B cell (primary cell): Measurements from ENCODE around the gene FRMD4A. TPM values are rescaled to one million over a fixed set of nuclear protein-coding genes. Genes with fewer than 3 reads are reported as not detected.

Experiments
- ATAC-seq: fragments of 200-7000 bp; cut with Tn5 transposase; one replicate; pipeline ENCODE4 v1.10.0; 2021; ENCODE audit warnings: low read depth, mild to moderate bottlenecking, moderate number of reproducible peaks, moderate library complexity
- CTCF ChIA-PET: fragments of 350-600 bp; sonication (Branson Sonifier 250); formaldehyde crosslinking; loops from one replicate; lab custom pipeline; 2021; ENCODE audit warnings: antibody characterized with exemption, inconsistent platforms; lab: Charles Lee
- POLR2A ChIA-PET: fragments of 350-600 bp; sonication (Branson Sonifier 250); formaldehyde crosslinking; loops from one replicate; lab custom pipeline; 2021; ENCODE audit warnings: antibody characterized with exemption; lab: Charles Lee
- DNase-seq: peaks from one replicate; pipeline ENCODE4 v3.0.0; 2013
- H2AFZ ChIP-seq: 2 replicates; pipeline ENCODE4 v1.6.1; 2012; ENCODE audit warnings: mild to moderate bottlenecking, low read depth, low read length; ENCODE audit not compliant: insufficient read depth, poor library complexity, severe bottlenecking
- H3K27ac ChIP-seq, 2 donors: 1 replicate in 1 of 2; 2 replicates in 1 of 2; pipeline ENCODE4 v1.5.1; 2012 to 2013; ENCODE audit warnings: low read length in 2 of 2, mild to moderate bottlenecking in 2 of 2, moderate library complexity in 1 of 2
- H3K27me3 ChIP-seq, 4 experiments: fragments of 200-600 bp in 1 of 4; sonication (generic) in 1 of 4; replicated peaks in 1 of 4; 1 replicate in 2 of 4; 2 replicates in 2 of 4; pipeline versions ENCODE4 v1.6.1 to v1.7.0; 2013 to 2016; ENCODE audit warnings: low read length in 3 of 4, mild to moderate bottlenecking in 2 of 4, mixed read lengths in 1 of 4, moderate library complexity in 1 of 4; ENCODE audit not compliant: insufficient read depth in 4 of 4, control insufficient read depth in 3 of 4; ENCODE audit errors: control extremely low read depth in 1 of 4
- H3K36me3 ChIP-seq, 2 experiments: replicated peaks in 1 of 2; 1 replicate in 1 of 2; 2 replicates in 1 of 2; pipeline versions ENCODE4 v1.6.1 to v1.7.1; 2013; ENCODE audit warnings: low read length in 1 of 2; ENCODE audit not compliant: insufficient read depth in 2 of 2, control insufficient read depth in 1 of 2; ENCODE audit errors: control extremely low read depth in 1 of 2, extremely low read depth in 1 of 2
- H3K4me1 ChIP-seq, 2 donors: fragments of 200-600 bp in 1 of 2; sonication (generic) in 1 of 2; 1 replicate in 1 of 2; 2 replicates in 1 of 2; pipeline versions ENCODE4 v1.5.1 to v1.6.1; 2013 to 2017; ENCODE audit warnings: low read length in 2 of 2; ENCODE audit not compliant: control insufficient read depth in 2 of 2, insufficient read depth in 2 of 2
- H3K4me2 ChIP-seq: replicated peaks from 2 replicates; pipeline ENCODE3; 2012; ENCODE audit warnings: mild to moderate bottlenecking, low read depth, low read length; ENCODE audit not compliant: poor library complexity, severe bottlenecking
- H3K4me3 ChIP-seq, 5 experiments: fragments of 200-600 bp in 1 of 5; sonication (generic) in 1 of 5; 1 replicate in 3 of 5; 2 replicates in 2 of 5; pipeline versions ENCODE4 v1.5.1 to v1.7.0; 2011 to 2016; ENCODE audit warnings: low read length in 4 of 5, mild to moderate bottlenecking in 4 of 5, low read depth in 2 of 5, control low read depth in 1 of 5, moderate library complexity in 1 of 5; ENCODE audit not compliant: insufficient read depth in 1 of 5; ENCODE audit errors: control extremely low read depth in 1 of 5, extremely low read depth in 1 of 5
- H3K79me2 ChIP-seq: fragments of 200-600 bp; sonication (generic); one replicate; pipeline ENCODE4 v1.6.0; 2016; ENCODE audit warnings: low read length; ENCODE audit not compliant: control insufficient read depth, insufficient read depth
- H3K9ac ChIP-seq: fragments of 200-600 bp; sonication (generic); 2 replicates; pipeline ENCODE4 v1.6.1; 2017; ENCODE audit warnings: mild to moderate bottlenecking, low read length, moderate library complexity
- H3K9me3 ChIP-seq, 3 donors: one replicate each; pipeline versions ENCODE4 v1.6.1 to v1.7.1; 2013; ENCODE audit warnings: low read length in 2 of 3; ENCODE audit not compliant: control insufficient read depth in 2 of 3, insufficient read depth in 1 of 3; ENCODE audit errors: control extremely low read depth in 1 of 3
- H4K20me1 ChIP-seq: 2 replicates; pipeline ENCODE4 v1.6.0; 2012; ENCODE audit warnings: mild to moderate bottlenecking, low read length; ENCODE audit not compliant: insufficient read depth, control insufficient read depth, poor library complexity, severe bottlenecking
- H3K27ac Mint-ChIP-seq: one replicate; pipeline ENCODE4 v1.8.0; 2021; ENCODE audit warnings: mixed read lengths
- H3K27me3 Mint-ChIP-seq: one replicate; pipeline ENCODE4 v1.8.0; 2021; ENCODE audit warnings: mixed read lengths
- H3K4me1 Mint-ChIP-seq: one replicate; pipeline ENCODE4 v1.8.0; 2021; ENCODE audit warnings: mixed read lengths
- H3K4me3 Mint-ChIP-seq: one replicate; pipeline ENCODE4 v1.8.0; 2021; ENCODE audit warnings: mixed read lengths
- H3K9me3 Mint-ChIP-seq: one replicate; pipeline ENCODE4 v1.8.0; 2022; ENCODE audit warnings: mixed read lengths; ENCODE audit not compliant: insufficient read depth
- EZH2 ChIP-seq: IDR thresholded peaks from 2 replicates; pipeline ENCODE4 v1.6.1; 2012; ENCODE audit warnings: borderline replicate concordance, low read depth, mild to moderate bottlenecking, moderate library complexity, low read length; ENCODE audit not compliant: insufficient read depth, poor library complexity, severe bottlenecking
- WGBS: methylation state at CpG from one replicate; pipeline ENCODE4 v1.1.5; 2013; ENCODE audit warnings: missing lambda C conversion rate; ENCODE audit not compliant: insufficient coverage; 5-methylcytosine and 5-hydroxymethylcytosine counted together
- intact Hi-C: fragments of 100-400 bp; cut with micrococcal nuclease; formaldehyde crosslinking; loops from one replicate; pipeline ENCODE4 v1.10.0; 2022
- polyA plus RNA-seq: library from polyadenylated mRNA; depleted of rRNA; stranded (reverse); fragments of >200 nt; gene quantifications from 2 replicates; pipeline ENCODE4 v1.2.3, GENCODE V29; 2012
- total RNA-seq, 2 donors: library from RNA; stranded (reverse); fragments of 120-200 nt in 1 of 2; gene quantifications; 1 replicate in 1 of 2; 2 replicates in 1 of 2; pipeline versions ENCODE4 v1.2.3 to v1.2.4, GENCODE V29; 2013 to 2022
- TF ChIP-seq, protein P1 (sequence below): fragments of 200-600 bp; IDR thresholded peaks from one replicate; pipeline ENCODE4 v1.8.0; 2022; ENCODE audit warnings: antibody characterized with exemption, mild to moderate bottlenecking

The FRMD4A gene
- total and polyA plus RNA-seq, 2 donors (not counting 1 experiment from before 2014, with no cell fraction given) = 0.76 to 3.4 TPM

DNA sequence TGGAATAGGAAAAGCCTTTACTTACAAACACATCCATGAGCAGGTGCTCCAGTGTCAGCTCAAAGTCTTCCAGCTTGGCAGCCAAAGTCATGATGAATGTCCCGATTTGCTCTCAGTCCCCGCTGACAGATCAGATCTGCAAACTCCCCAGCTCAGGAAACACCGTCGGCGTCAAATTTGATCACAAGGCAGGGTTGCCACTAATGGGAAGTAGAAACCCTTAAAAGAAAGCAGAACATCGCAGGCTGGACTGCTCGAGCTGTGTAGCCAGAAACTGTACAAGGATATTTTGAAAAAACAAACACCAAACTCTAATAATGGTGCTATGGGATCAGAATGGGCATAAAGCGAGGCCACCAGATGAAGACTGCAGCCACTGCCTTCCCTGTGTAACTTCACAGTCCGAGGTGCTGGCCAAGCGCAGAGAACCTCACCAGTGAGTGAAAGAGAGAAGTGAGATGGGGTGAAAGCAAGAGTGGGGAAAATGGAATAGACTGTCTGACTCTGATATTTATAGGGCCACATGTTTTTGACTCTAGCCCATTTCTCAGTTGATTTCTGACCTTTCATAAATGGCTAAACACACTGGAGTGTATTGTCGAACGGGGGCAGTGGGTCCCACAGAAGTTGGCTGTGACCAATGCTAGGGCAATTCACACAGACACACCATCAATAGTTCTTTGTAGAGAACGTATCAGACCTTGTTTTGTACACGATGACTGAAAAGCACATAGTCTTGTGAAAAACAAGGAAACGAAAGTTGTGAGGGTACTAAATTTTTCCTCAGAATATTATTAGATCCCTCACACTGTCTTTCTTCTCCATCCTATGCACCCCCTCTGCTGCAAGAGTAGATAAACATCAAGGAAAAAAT, 306.2 kb downstream of the FRMD4A start:
- Histone ChIP-seq H2AFZ (peak overlapping the region; percentile 61), H3K4me3 (peak overlapping the region in 3 of 5 experiments; percentile 32 to 55 (median 51)), H3K9me3 (peaks cover 0 to 6% (median 0%) of the 10 kb centered on the region in 3 donors), H4K20me1 (no peaks in the 10 kb centered on the region), H3K79me2 (no peaks in the 10 kb centered on the region), H3K27me3 (peaks cover 0 to 18% (median 2%) of the 10 kb centered on the region in 4 experiments), H3K27ac (peak overlapping the region in 1 of 2 donors; percentile 32), H3K36me3 (no peaks in the 10 kb centered on the region), H3K4me2 (peak overlapping the region; percentile 72), H3K9ac (peak overlapping the region; percentile 63), H3K4me1 (peaks cover 6 to 25% of the 10 kb centered on the region in 2 donors)
- H3K27me3 Mint-ChIP-seq = peaks cover 34% of the 10 kb centered on the region
- H3K27ac Mint-ChIP-seq = peak overlapping the region; percentile 90
- WGBS = 18% methylated on average over 8 of the region's 15 CpGs
- no peaks in the 10 kb centered on the region for H3K9me3 Mint-ChIP-seq
- peak overlapping the region; percentile 88 for H3K4me3 Mint-ChIP-seq
- intact Hi-C loops = loop anchor here (10.0 kb wide), 2 partner anchors 160 to 240 kb away; no protein-coding TSS in a partner anchor
- CTCF ChIA-PET = no interaction called here
- POLR2A ChIA-PET = no interaction called here
- ATAC-seq (peak; percentile 41), DNase-seq (peak; percentile 47)
- peaks cover 42% of the 10 kb centered on the region for H3K4me1 Mint-ChIP-seq
- TF ChIP-seq, protein P1, sequence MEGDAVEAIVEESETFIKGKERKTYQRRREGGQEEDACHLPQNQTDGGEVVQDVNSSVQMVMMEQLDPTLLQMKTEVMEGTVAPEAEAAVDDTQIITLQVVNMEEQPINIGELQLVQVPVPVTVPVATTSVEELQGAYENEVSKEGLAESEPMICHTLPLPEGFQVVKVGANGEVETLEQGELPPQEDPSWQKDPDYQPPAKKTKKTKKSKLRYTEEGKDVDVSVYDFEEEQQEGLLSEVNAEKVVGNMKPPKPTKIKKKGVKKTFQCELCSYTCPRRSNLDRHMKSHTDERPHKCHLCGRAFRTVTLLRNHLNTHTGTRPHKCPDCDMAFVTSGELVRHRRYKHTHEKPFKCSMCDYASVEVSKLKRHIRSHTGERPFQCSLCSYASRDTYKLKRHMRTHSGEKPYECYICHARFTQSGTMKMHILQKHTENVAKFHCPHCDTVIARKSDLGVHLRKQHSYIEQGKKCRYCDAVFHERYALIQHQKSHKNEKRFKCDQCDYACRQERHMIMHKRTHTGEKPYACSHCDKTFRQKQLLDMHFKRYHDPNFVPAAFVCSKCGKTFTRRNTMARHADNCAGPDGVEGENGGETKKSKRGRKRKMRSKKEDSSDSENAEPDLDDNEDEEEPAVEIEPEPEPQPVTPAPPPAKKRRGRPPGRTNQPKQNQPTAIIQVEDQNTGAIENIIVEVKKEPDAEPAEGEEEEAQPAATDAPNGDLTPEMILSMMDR = no peak
- no peak for TF ChIP-seq EZH2
